Measurements from ENCODE around the gene SPNS2.

DNA sequence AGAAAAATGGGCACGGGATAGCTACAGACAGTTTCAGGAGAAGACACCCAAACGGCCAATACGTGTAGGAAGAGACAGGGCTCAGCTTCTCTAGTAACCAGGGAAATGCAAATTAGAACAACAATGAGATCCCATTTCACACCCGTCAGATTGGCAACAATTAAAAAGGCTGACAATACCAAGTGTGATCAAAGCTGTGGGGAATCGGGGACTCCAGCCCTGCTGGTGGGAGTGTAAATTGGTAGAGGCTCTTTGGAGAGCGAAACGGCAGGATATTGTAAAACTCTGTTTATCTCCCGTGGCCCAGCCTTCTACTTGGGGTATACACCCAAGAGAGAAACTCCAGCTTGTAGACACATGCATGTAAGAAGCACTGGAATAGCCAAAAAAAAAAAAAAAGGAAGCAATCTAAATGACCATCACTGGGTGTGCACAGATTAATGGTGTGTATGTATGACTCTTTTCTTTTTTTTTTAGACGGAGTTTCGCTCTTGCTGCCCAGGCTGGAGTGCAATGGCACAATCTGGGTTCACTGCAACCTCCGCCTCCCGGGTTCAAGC is 29.0 kb downstream of the SPNS2 start:
- TF ChIP-seq, protein P1, sequence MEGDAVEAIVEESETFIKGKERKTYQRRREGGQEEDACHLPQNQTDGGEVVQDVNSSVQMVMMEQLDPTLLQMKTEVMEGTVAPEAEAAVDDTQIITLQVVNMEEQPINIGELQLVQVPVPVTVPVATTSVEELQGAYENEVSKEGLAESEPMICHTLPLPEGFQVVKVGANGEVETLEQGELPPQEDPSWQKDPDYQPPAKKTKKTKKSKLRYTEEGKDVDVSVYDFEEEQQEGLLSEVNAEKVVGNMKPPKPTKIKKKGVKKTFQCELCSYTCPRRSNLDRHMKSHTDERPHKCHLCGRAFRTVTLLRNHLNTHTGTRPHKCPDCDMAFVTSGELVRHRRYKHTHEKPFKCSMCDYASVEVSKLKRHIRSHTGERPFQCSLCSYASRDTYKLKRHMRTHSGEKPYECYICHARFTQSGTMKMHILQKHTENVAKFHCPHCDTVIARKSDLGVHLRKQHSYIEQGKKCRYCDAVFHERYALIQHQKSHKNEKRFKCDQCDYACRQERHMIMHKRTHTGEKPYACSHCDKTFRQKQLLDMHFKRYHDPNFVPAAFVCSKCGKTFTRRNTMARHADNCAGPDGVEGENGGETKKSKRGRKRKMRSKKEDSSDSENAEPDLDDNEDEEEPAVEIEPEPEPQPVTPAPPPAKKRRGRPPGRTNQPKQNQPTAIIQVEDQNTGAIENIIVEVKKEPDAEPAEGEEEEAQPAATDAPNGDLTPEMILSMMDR (IDR thresholded peaks at IDR 0.05) = no peak
- no peak for TF ChIP-seq EZH2phosphoT487 (IDR thresholded peaks at IDR 0.05)

Measured in neural progenitor cell (in vitro differentiated cells).